K562 (cell line): ENCODE data around the gene TUFM. TPM values are rescaled to one million over a fixed set of nuclear protein-coding genes. Genes with fewer than 3 reads are reported as not detected.

ENCODE experiments used
- FOXA3 ChIP-seq, 2 experiments: fragments of 450-650 bp in 1 of 2; sonication (generic) in 1 of 2; formaldehyde crosslinking; IDR thresholded peaks in 1 of 2; conservative IDR thresholded peaks in 1 of 2; 2 replicates each; pipeline versions ENCODE4 v1.4.0 to v1.8.0; 2020 to 2022; ENCODE audit warnings: mild to moderate bottlenecking in 2 of 2, missing genetic modification reagents in 1 of 2
- KAT7 ChIP-seq: sonication (generic); formaldehyde crosslinking; IDR thresholded peaks from 2 replicates; pipeline ENCODE4 v1.8.0; 2022; ENCODE audit warnings: missing genetic modification reagents, mild to moderate bottlenecking, borderline replicate concordance
- KDM4B ChIP-seq, 2 experiments: fragments of 450-650 bp in 1 of 2; sonication (generic) in 1 of 2; IDR thresholded peaks; 2 replicates each; pipeline ENCODE4 v1.6.1; 2016 to 2017; ENCODE audit warnings: borderline replicate concordance in 2 of 2, antibody characterized with exemption in 1 of 2, low read depth in 1 of 2, mild to moderate bottlenecking in 1 of 2
- NCOA1 ChIP-seq: fragments of 450-650 bp; IDR thresholded peaks from 2 replicates; pipeline ENCODE4 v1.6.1; 2016; ENCODE audit warnings: low read depth
- PHF20 ChIP-seq: fragments of 450-650 bp; IDR thresholded peaks from 2 replicates; pipeline ENCODE4 v1.6.1; 2018; ENCODE audit not compliant: partially characterized antibody
- SIN3B ChIP-seq: fragments of 450-650 bp; IDR thresholded peaks from 2 replicates; pipeline ENCODE4 v1.6.1; 2017; ENCODE audit warnings: low read depth, mild to moderate bottlenecking, moderate library complexity
- SLC30A9 ChIP-seq: fragments of 250-450 bp; sonication (Bioruptor Pico); IDR thresholded peaks from 2 replicates; pipeline ENCODE4 v1.8.0; 2022; ENCODE audit warnings: mild to moderate bottlenecking, moderate library complexity
- ZBTB1 ChIP-seq: sonication (generic); formaldehyde crosslinking; IDR thresholded peaks from 2 replicates; pipeline ENCODE4 v1.8.1; 2023; ENCODE audit warnings: missing genetic modification reagents, low read depth, mild to moderate bottlenecking, borderline replicate concordance
- ZBTB7A ChIP-seq: IDR thresholded peaks from 2 replicates; pipeline ENCODE4 v1.6.1; 2011; ENCODE audit warnings: low read depth, mild to moderate bottlenecking, low read length, moderate library complexity, borderline replicate concordance; ENCODE audit not compliant: control insufficient read depth
- ZKSCAN1 ChIP-seq: fragments of 150-350 bp; IDR thresholded peaks from 2 replicates; pipeline ENCODE4 v1.6.1; 2016; ENCODE audit warnings: low read depth, low read length
- ZNF165 ChIP-seq: fragments of 250-450 bp; sonication (Bioruptor Pico); IDR thresholded peaks from 2 replicates; pipeline ENCODE4 v1.4.0; 2020; ENCODE audit warnings: borderline replicate concordance
- ZNF232 ChIP-seq: sonication (generic); formaldehyde crosslinking; IDR thresholded peaks from 2 replicates; pipeline ENCODE4 v1.8.0; 2022; ENCODE audit warnings: mild to moderate bottlenecking, missing genetic modification reagents
- polyA plus RNA-seq, 8 experiments: library from polyadenylated mRNA; depleted of rRNA in 4 of 8; stranded (reverse) in 5 of 8; unstranded in 3 of 8; fragments of >200 nt; fragmentation: Nextera tagmentation in 2 of 8; fragmentation: Illumina TruSeq in 1 of 8; extraction: Ambion mirVana in 2 of 8; extraction: Trizol in 1 of 8; gene quantifications; 2 replicates each; pipeline versions ENCODE4 v1.2.1 to v1.2.3, GENCODE V29; 2011 to 2014; ENCODE audit warnings: inconsistent platforms in 1 of 8, missing spikeins in 1 of 8
- total RNA-seq, 7 experiments: library from RNA; depleted of rRNA in 6 of 7; stranded (reverse); fragments of >200 nt in 6 of 7; fragmentation: Illumina TruSeq in 2 of 7; extraction: Trizol in 2 of 7; gene quantifications; 2 replicates each; pipeline versions ENCODE4 v1.2.1 to v1.2.3, GENCODE V29; 2011 to 2021; ENCODE audit warnings: low replicate concordance in 1 of 7
- TF ChIP-seq, protein P1 (sequence below): fragments of 250-450 bp; sonication (Bioruptor Pico); IDR thresholded peaks from 2 replicates; pipeline ENCODE4 v1.4.0; 2020
- TF ChIP-seq, protein P2 (sequence below): fragments of 250-450 bp; sonication (Bioruptor Pico); IDR thresholded peaks from 2 replicates; pipeline ENCODE4 v1.6.1; 2021; ENCODE audit warnings: mild to moderate bottlenecking
- TF ChIP-seq, protein P3 (sequence below): fragments of 250-450 bp; sonication (Bioruptor Pico); IDR thresholded peaks from 2 replicates; pipeline ENCODE4 v1.8.0; 2022; ENCODE audit warnings: moderate library complexity, mild to moderate bottlenecking, inconsistent platforms

The TUFM gene
- total and polyA plus RNA-seq, 9 of the 15 experiments (the other 6 are each of a cell fraction or from before 2014, with no cell fraction given), result 34.1 to 434 (median 256) TPM

- TF ChIP-seq, protein P1, sequence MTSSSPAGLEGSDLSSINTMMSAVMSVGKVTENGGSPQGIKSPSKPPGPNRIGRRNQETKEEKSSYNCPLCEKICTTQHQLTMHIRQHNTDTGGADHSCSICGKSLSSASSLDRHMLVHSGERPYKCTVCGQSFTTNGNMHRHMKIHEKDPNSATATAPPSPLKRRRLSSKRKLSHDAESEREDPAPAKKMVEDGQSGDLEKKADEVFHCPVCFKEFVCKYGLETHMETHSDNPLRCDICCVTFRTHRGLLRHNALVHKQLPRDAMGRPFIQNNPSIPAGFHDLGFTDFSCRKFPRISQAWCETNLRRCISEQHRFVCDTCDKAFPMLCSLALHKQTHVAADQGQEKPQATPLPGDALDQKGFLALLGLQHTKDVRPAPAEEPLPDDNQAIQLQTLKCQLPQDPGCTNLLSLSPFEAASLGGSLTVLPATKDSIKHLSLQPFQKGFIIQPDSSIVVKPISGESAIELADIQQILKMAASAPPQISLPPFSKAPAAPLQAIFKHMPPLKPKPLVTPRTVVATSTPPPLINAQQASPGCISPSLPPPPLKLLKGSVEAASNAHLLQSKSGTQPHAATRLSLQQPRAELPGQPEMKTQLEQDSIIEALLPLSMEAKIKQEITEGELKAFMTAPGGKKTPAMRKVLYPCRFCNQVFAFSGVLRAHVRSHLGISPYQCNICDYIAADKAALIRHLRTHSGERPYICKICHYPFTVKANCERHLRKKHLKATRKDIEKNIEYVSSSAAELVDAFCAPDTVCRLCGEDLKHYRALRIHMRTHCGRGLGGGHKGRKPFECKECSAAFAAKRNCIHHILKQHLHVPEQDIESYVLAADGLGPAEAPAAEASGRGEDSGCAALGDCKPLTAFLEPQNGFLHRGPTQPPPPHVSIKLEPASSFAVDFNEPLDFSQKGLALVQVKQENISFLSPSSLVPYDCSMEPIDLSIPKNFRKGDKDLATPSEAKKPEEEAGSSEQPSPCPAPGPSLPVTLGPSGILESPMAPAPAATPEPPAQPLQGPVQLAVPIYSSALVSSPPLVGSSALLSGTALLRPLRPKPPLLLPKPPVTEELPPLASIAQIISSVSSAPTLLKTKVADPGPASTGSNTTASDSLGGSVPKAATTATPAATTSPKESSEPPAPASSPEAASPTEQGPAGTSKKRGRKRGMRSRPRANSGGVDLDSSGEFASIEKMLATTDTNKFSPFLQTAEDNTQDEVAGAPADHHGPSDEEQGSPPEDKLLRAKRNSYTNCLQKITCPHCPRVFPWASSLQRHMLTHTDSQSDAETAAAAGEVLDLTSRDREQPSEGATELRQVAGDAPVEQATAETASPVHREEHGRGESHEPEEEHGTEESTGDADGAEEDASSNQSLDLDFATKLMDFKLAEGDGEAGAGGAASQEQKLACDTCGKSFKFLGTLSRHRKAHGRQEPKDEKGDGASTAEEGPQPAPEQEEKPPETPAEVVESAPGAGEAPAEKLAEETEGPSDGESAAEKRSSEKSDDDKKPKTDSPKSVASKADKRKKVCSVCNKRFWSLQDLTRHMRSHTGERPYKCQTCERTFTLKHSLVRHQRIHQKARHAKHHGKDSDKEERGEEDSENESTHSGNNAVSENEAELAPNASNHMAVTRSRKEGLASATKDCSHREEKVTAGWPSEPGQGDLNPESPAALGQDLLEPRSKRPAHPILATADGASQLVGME, result no peak
- TF ChIP-seq FOXA3 (CRISPR knock-in tag; conservative IDR thresholded peaks at IDR 0.05 in 1 of 2, IDR thresholded peaks at IDR 0.05 in 1 of 2), result peak in 1 of 2 experiments; percentile 71; a peak in 2 of 4 replicates
- no peak; the same call in 1 of the 2 replicates for TF ChIP-seq SIN3B
- TF ChIP-seq NCOA1, result 0 out of 2 replicates have a peak, but pooled peaks have one; percentile 9
- peak in 1 of 2 experiments; percentile 5; a peak in 1 of 4 replicates for TF ChIP-seq KDM4B (IDR thresholded peaks at IDR 0.05; ENCODE audit: borderline replicate concordance in 2 of 2, low read depth in 1 of 2)
- no peak for TF ChIP-seq ZNF232 (CRISPR knock-in tag)
- peak; percentile 96 for TF ChIP-seq ZBTB7A
- TF ChIP-seq KAT7, result peak; percentile 82; the same call in 1 of the 2 replicates
- TF ChIP-seq ZNF165, result no peak
- TF ChIP-seq ZKSCAN1, result no peak
- TF ChIP-seq SLC30A9 (CRISPR knock-in tag), result no peak
- TF ChIP-seq, protein P2, sequence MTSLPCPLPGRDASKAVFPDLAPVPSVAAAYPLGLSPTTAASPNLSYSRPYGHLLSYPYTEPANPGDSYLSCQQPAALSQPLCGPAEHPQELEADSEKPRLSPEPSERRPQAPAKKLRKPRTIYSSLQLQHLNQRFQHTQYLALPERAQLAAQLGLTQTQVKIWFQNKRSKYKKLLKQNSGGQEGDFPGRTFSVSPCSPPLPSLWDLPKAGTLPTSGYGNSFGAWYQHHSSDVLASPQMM, result no peak
- 0 out of 2 replicates have a peak, but pooled peaks have one; percentile 14 for TF ChIP-seq ZBTB1
- TF ChIP-seq, protein P3, sequence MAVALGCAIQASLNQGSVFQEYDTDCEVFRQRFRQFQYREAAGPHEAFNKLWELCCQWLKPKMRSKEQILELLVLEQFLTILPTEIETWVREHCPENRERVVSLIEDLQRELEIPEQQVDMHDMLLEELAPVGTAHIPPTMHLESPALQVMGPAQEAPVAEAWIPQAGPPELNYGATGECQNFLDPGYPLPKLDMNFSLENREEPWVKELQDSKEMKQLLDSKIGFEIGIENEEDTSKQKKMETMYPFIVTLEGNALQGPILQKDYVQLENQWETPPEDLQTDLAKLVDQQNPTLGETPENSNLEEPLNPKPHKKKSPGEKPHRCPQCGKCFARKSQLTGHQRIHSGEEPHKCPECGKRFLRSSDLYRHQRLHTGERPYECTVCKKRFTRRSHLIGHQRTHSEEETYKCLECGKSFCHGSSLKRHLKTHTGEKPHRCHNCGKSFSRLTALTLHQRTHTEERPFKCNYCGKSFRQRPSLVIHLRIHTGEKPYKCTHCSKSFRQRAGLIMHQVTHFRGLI (CRISPR knock-in tag), result no peak
- peak; percentile 9 for TF ChIP-seq PHF20
Observed at GRCh38 chr16:28863929-28864793, 18.0 kb upstream of the TUFM start (continued).
